HepG2 (cell line): ENCODE measurements around the gene KIF6. TPM values are rescaled to one million over a fixed set of nuclear protein-coding genes. Genes with fewer than 3 reads are reported as not detected.

Source experiments
- EED ChIP-seq: sonication (generic); formaldehyde crosslinking; IDR thresholded peaks from 2 replicates; pipeline ENCODE4 v1.5.0; 2020; ENCODE audit warnings: mild to moderate bottlenecking, missing genetic modification reagents
- EP300 ChIP-seq, 3 experiments: sonication (generic) in 1 of 3; formaldehyde crosslinking in 1 of 3; IDR thresholded peaks; 2 replicates each; pipeline versions ENCODE4 v1.5.1 to v1.6.1; 2011 to 2020; ENCODE audit warnings: low read depth in 2 of 3, low read length in 2 of 3, borderline replicate concordance in 1 of 3, improper control_type of control experiment in 1 of 3, mild to moderate bottlenecking in 1 of 3, missing genetic modification reagents in 1 of 3, moderate library complexity in 1 of 3
- HCFC1 ChIP-seq: fragments of 150-350 bp; IDR thresholded peaks from 2 replicates; pipeline ENCODE4 v1.6.1; 2014; ENCODE audit warnings: low read depth, low read length
- KDM3A ChIP-seq: IDR thresholded peaks from 2 replicates; pipeline ENCODE4 v1.6.1; 2018; ENCODE audit warnings: low read depth, missing compliant biosample characterization
- MTA1 ChIP-seq: sonication (generic); formaldehyde crosslinking; IDR thresholded peaks from 2 replicates; pipeline ENCODE4 v1.4.0; 2020; ENCODE audit warnings: missing genetic modification reagents, mild to moderate bottlenecking, borderline replicate concordance
- NRL ChIP-seq: sonication (generic); formaldehyde crosslinking; IDR thresholded peaks from 2 replicates; pipeline ENCODE4 v1.5.0; 2020; ENCODE audit warnings: missing genetic modification reagents, mild to moderate bottlenecking, moderate library complexity, borderline replicate concordance
- SALL2 ChIP-seq: sonication (generic); formaldehyde crosslinking; IDR thresholded peaks from 2 replicates; pipeline ENCODE4 v1.8.1; 2023; ENCODE audit warnings: mild to moderate bottlenecking, missing genetic modification reagents, inconsistent platforms
- ZNF598 ChIP-seq: sonication (generic); formaldehyde crosslinking; IDR thresholded peaks from 2 replicates; pipeline ENCODE4 v1.5.1; 2020; ENCODE audit warnings: mild to moderate bottlenecking, missing genetic modification reagents, borderline replicate concordance
- ZNF672 ChIP-seq: sonication (generic); formaldehyde crosslinking; IDR thresholded peaks from 2 replicates; pipeline ENCODE4 v1.8.1; 2022; ENCODE audit warnings: missing genetic modification reagents
- polyA plus RNA-seq, 8 experiments: library from polyadenylated mRNA; depleted of rRNA in 3 of 8; stranded (reverse) in 7 of 8; unstranded in 1 of 8; fragments of >200 nt; fragmentation: Illumina TruSeq in 4 of 8; extraction: Trizol in 4 of 8; gene quantifications; 2 replicates each; pipeline versions ENCODE4 v1.2.1 to v1.2.3, GENCODE V29; 2011 to 2016; ENCODE audit warnings: low read depth in 4 of 8, missing spikeins in 1 of 8, mixed read lengths in 1 of 8; ENCODE audit not compliant: insufficient read depth in 1 of 8
- total RNA-seq, 5 experiments: library from RNA; depleted of rRNA; stranded (reverse); fragments of >200 nt; fragmentation: Illumina TruSeq; extraction: Trizol; gene quantifications; 2 replicates each; pipeline ENCODE4 v1.2.3, GENCODE V29; 2016; ENCODE audit warnings: low read depth in 1 of 5
- TF ChIP-seq, protein P1 (sequence below): sonication (generic); formaldehyde crosslinking; IDR thresholded peaks from 2 replicates; pipeline ENCODE4 v1.4.0; 2020; ENCODE audit warnings: missing genetic modification reagents, mild to moderate bottlenecking, borderline replicate concordance
- TF ChIP-seq, protein P2 (sequence below): sonication (generic); formaldehyde crosslinking; IDR thresholded peaks from 2 replicates; pipeline ENCODE4 v1.4.0; 2020; ENCODE audit warnings: missing genetic modification reagents

The KIF6 gene
- total and polyA plus RNA-seq, 2 of the 13 experiments (the other 11 are each of a cell fraction or from before 2014, with no cell fraction given) = 0.04 to 0.27 TPM

DNA sequence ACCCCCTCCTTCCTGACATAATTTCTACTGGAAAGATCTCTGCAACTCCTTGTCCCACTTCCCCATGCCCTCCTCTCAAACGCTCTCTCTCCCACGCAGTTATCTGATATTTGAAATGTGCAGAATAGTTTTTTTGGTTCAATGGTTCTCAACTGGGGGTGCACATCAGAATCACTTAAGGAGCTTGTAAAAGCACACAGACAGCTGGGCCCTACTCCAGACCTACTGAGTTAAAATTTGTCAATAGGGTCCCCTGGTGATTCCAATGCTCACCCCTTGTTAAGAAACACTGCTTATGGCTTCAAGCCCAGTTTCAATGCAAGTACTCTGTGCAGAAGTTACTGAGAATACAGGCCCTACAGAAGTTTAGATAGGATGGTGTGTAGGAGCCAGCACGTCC is 357.5 kb downstream of the KIF6 start (continued):
- TF ChIP-seq, protein P1, sequence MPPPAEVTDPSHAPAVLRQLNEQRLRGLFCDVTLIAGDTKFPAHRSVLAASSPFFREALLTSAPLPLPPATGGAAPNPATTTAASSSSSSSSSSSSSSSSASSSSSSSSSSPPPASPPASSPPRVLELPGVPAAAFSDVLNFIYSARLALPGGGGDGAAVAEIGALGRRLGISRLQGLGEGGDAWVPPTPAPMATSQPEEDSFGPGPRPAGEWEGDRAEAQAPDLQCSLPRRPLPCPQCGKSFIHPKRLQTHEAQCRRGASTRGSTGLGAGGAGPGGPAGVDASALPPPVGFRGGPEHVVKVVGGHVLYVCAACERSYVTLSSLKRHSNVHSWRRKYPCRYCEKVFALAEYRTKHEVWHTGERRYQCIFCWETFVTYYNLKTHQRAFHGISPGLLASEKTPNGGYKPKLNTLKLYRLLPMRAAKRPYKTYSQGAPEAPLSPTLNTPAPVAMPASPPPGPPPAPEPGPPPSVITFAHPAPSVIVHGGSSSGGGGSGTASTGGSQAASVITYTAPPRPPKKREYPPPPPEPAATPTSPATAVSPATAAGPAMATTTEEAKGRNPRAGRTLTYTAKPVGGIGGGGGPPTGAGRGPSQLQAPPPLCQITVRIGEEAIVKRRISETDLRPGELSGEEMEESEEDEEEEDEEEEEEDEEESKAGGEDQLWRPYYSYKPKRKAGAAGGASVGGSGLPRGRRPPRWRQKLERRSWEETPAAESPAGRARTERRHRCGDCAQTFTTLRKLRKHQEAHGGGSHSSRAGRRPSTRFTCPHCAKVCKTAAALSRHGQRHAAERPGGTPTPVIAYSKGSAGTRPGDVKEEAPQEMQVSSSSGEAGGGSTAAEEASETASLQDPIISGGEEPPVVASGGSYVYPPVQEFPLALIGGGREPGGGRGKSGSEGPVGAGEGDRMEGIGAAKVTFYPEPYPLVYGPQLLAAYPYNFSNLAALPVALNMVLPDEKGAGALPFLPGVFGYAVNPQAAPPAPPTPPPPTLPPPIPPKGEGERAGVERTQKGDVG (CRISPR knock-in tag) = no peak
- TF ChIP-seq HCFC1 = no peak
- no peak for TF ChIP-seq ZNF598 (CRISPR knock-in tag)
- TF ChIP-seq, protein P2, sequence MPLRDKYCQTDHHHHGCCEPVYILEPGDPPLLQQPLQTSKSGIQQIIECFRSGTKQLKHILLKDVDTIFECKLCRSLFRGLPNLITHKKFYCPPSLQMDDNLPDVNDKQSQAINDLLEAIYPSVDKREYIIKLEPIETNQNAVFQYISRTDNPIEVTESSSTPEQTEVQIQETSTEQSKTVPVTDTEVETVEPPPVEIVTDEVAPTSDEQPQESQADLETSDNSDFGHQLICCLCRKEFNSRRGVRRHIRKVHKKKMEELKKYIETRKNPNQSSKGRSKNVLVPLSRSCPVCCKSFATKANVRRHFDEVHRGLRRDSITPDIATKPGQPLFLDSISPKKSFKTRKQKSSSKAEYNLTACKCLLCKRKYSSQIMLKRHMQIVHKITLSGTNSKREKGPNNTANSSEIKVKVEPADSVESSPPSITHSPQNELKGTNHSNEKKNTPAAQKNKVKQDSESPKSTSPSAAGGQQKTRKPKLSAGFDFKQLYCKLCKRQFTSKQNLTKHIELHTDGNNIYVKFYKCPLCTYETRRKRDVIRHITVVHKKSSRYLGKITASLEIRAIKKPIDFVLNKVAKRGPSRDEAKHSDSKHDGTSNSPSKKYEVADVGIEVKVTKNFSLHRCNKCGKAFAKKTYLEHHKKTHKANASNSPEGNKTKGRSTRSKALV (CRISPR knock-in tag) = no peak
- no peak for TF ChIP-seq EP300 (IDR thresholded peaks at IDR 0.05; ENCODE audit: low read depth in 2 of 2, low read length in 2 of 2)
- TF ChIP-seq EP300 (CRISPR knock-in tag; IDR thresholded peaks at IDR 0.05; ENCODE audit: borderline replicate concordance) = no peak
- no peak for TF ChIP-seq SALL2
- no peak for TF ChIP-seq EED
- TF ChIP-seq ZNF672 (CRISPR knock-in tag) = no peak
- TF ChIP-seq KDM3A (CRISPR knock-in tag) = no peak
- no peak for TF ChIP-seq NRL (CRISPR knock-in tag)
- TF ChIP-seq MTA1 (CRISPR knock-in tag) = no peak
